ENCODE measurements around the gene ARHGAP31.

Gene ARHGAP31

GRCh38 chr3:119402791-119403190, 108.6 kb downstream of the ARHGAP31 start:
- in situ Hi-C loops (cut with HindIII; ENCODE audit: low pct_ligation_motif_present, low sequenced_read_pairs): no loop called here
- H3K27ac ChIP-seq: no peak overlapping the region
- no peak for TF ChIP-seq CTCF (IDR thresholded peaks at IDR 0.05; ENCODE audit: low read depth, low read length, missing control alignments)
- no peaks in the 10 kb centered on the region for H3K27me3 ChIP-seq (replicated peaks)
- H3K4me3 ChIP-seq (ENCODE audit: low read depth, low read length): no peak overlapping the region
- no peak for DNase-seq
- peaks cover 34% of the 10 kb centered on the region for H3K36me3 ChIP-seq (replicated peaks)

- Histone ChIP-seq H3K27ac (no peak overlapping the region), H3K36me3 (replicated peaks) (peaks cover 34% of the 10 kb centered on the region), H3K27me3 (replicated peaks) (no peaks in the 10 kb centered on the region), H3K4me3 (ENCODE audit: low read depth, low read length) (no peak overlapping the region)
- DNase-seq: no peak
- in situ Hi-C loops (cut with HindIII; ENCODE audit: low pct_ligation_motif_present, low sequenced_read_pairs): no loop called here
- TF ChIP-seq CTCF (IDR thresholded peaks at IDR 0.05; ENCODE audit: low read depth, low read length, missing control alignments): no peak
Observed at GRCh38 chr3:119403201-119403600, 109.0 kb downstream of the ARHGAP31 start.

GRCh38 chr3:119405315-119405714, 111.1 kb downstream of the ARHGAP31 start:
- DNase-seq: no peak
- no peaks in the 10 kb centered on the region for H3K27me3 ChIP-seq (replicated peaks)
- no peak overlapping the region for H3K27ac ChIP-seq
- no peak overlapping the region for H3K4me3 ChIP-seq (ENCODE audit: low read depth, low read length)
- no peak for TF ChIP-seq CTCF (IDR thresholded peaks at IDR 0.05; ENCODE audit: low read depth, low read length, missing control alignments)
- peaks cover 29% of the 10 kb centered on the region for H3K36me3 ChIP-seq (replicated peaks)
- in situ Hi-C loops (cut with HindIII; ENCODE audit: low pct_ligation_motif_present, low sequenced_read_pairs): no loop called here

- no peaks in the 10 kb centered on the region for H3K27me3 ChIP-seq (replicated peaks)
- H3K36me3 ChIP-seq (replicated peaks): peaks cover 21% of the 10 kb centered on the region
- no peak for TF ChIP-seq CTCF (IDR thresholded peaks at IDR 0.05; ENCODE audit: low read depth, low read length, missing control alignments)
- H3K27ac ChIP-seq: no peak overlapping the region
- no peak overlapping the region for H3K4me3 ChIP-seq (ENCODE audit: low read depth, low read length)
- DNase-seq: no peak
- in situ Hi-C loops (cut with HindIII; ENCODE audit: low pct_ligation_motif_present, low sequenced_read_pairs): no loop called here
Observed at GRCh38 chr3:119408243-119408950, 114.2 kb downstream of the ARHGAP31 start.

GRCh38 chr3:119409844-119410243, 115.7 kb downstream of the ARHGAP31 start:
- Histone ChIP-seq H3K4me3 (ENCODE audit: low read depth, low read length) (no peak overlapping the region), H3K36me3 (replicated peaks) (peaks cover 24% of the 10 kb centered on the region), H3K27me3 (replicated peaks) (no peaks in the 10 kb centered on the region), H3K27ac (no peak overlapping the region)
- TF ChIP-seq CTCF (IDR thresholded peaks at IDR 0.05; ENCODE audit: low read depth, low read length, missing control alignments): no peak
- no peak for DNase-seq
- in situ Hi-C loops (cut with HindIII; ENCODE audit: low pct_ligation_motif_present, low sequenced_read_pairs): no loop called here

Measured in brain microvascular endothelial cell (primary cell).